Glutamatergic neuron (in vitro differentiated cells): ENCODE results near the gene NLRP12. TPM values are rescaled to one million over a fixed set of nuclear protein-coding genes. Genes with fewer than 3 reads are reported as not detected.
"Not testable (repeated sequence)": the region's sequence is repeated elsewhere in the genome, so short reads cannot be mapped to it uniquely, and the experiment has no call there.

Source experiments
- DNase-seq: peaks from one replicate; pipeline ENCODE4 v3.0.0; 2022
- H3K27ac Mint-ChIP-seq: one replicate; pipeline ENCODE4 v1.8.0; 2020; ENCODE audit warnings: mild to moderate bottlenecking, mixed read lengths, inconsistent platforms; ENCODE audit not compliant: unreplicated experiment
- H3K27me3 Mint-ChIP-seq: one replicate; pipeline ENCODE4 v1.8.0; 2020; ENCODE audit warnings: mild to moderate bottlenecking, moderate library complexity, mixed read lengths, inconsistent platforms; ENCODE audit not compliant: unreplicated experiment
- H3K36me3 Mint-ChIP-seq: one replicate; pipeline ENCODE4 v1.8.0; 2020; ENCODE audit warnings: mild to moderate bottlenecking, mixed read lengths, inconsistent platforms; ENCODE audit not compliant: unreplicated experiment
- H3K4me1 Mint-ChIP-seq: one replicate; pipeline ENCODE4 v1.8.0; 2020; ENCODE audit warnings: mild to moderate bottlenecking, low read depth, mixed read lengths, inconsistent platforms; ENCODE audit not compliant: unreplicated experiment
- H3K4me3 Mint-ChIP-seq: one replicate; pipeline ENCODE4 v1.8.0; 2020; ENCODE audit warnings: mild to moderate bottlenecking, mixed read lengths, inconsistent platforms; ENCODE audit not compliant: unreplicated experiment
- H3K9me3 Mint-ChIP-seq: one replicate; pipeline ENCODE4 v1.8.0; 2020; ENCODE audit warnings: mild to moderate bottlenecking, moderate library complexity, mixed read lengths, inconsistent platforms; ENCODE audit not compliant: unreplicated experiment
- CTCF ChIP-seq: fragments of 200-600 bp; sonication (generic); IDR thresholded peaks from one replicate; pipeline ENCODE4 v1.5.0; 2021; ENCODE audit not compliant: partially characterized antibody, unreplicated experiment
- long read RNA-seq: library from polyadenylated mRNA; unstranded; transcript quantifications from one replicate; pipeline ENCODE4 v2.0.0, GENCODE V29; 2020; ENCODE audit not compliant: unreplicated experiment
- total RNA-seq: library from RNA; stranded (reverse); fragmentation: NEBNext Ultra II Directional; extraction: Animal tissue kit (Norgen Biotek cat#: 25700); gene quantifications from one replicate; pipeline ENCODE4 v1.2.1, GENCODE V29; 2021; ENCODE audit not compliant: unreplicated experiment

The NLRP12 gene
- 0.12 TPM for total RNA-seq
- long read RNA-seq = 0 reads

- Mint-ChIP-seq H3K27ac (no peak within 1 kb of the TSS), H3K4me1 (peaks cover 8% of the 10 kb centered on the region), H3K9me3 (peaks cover 3% of the 10 kb centered on the region), H3K4me3 (no peak within 1 kb of the TSS), H3K36me3 (no peaks in the 10 kb centered on the region), H3K27me3 (peaks cover 2% of the 10 kb centered on the region)
- DNase-seq = no peak
- no peak for TF ChIP-seq CTCF
These were observed at the start of gene NLRP12 for GRCh38 chr19:53824134-53824611. Gene NLRP12 (minus strand): TSS chr19:53824314. CDS start chr19:53824174, 140 bp downstream.

- Mint-ChIP-seq H3K4me1 (peaks cover 7% of the 10 kb centered on the region), H3K27ac (no peak overlapping the region), H3K36me3 (peaks cover 7% of the 10 kb centered on the region), H3K9me3 (peaks cover 7% of the 10 kb centered on the region), H3K4me3 (no peak overlapping the region), H3K27me3 (peaks cover 7% of the 10 kb centered on the region)
- TF ChIP-seq CTCF = no peak
- DNase-seq = no peak
These were observed 48.6 kb upstream of the NLRP12 start for GRCh38 chr19:53872762-53873161.

GRCh38 chr19:53871454-53871853 is 47.3 kb upstream of the NLRP12 start:
- no peak for TF ChIP-seq CTCF
- Mint-ChIP-seq H3K27me3 (peaks cover 9% of the 10 kb centered on the region), H3K4me3 (peak overlapping the region; percentile 46), H3K27ac (no peak overlapping the region), H3K4me1 (peaks cover 3% of the 10 kb centered on the region), H3K36me3 (peaks cover 7% of the 10 kb centered on the region), H3K9me3 (peaks cover 12% of the 10 kb centered on the region)
- no peak for DNase-seq

- no peak for DNase-seq
- no peak for TF ChIP-seq CTCF
These were observed 46.4 kb upstream of the NLRP12 start for GRCh38 chr19:53870485-53870844.

GRCh38 chr19:53869805-53870484 is 45.8 kb upstream of the NLRP12 start:
- H3K27ac Mint-ChIP-seq, DNase-seq, H3K36me3 Mint-ChIP-seq, H3K4me1 Mint-ChIP-seq: not testable (repeated sequence)
- peaks cover 12% of the 10 kb centered on the region for H3K27me3 Mint-ChIP-seq
- peaks cover 15% of the 10 kb centered on the region for H3K9me3 Mint-ChIP-seq
- peak overlapping the region; percentile 88 for H3K4me3 Mint-ChIP-seq

More at GRCh38 chr19:53870485-53870844, 46.4 kb upstream of the NLRP12 start:
- peak overlapping the region; percentile 69 for H3K4me3 Mint-ChIP-seq
- H3K27me3 Mint-ChIP-seq = peaks cover 12% of the 10 kb centered on the region
- H3K36me3 Mint-ChIP-seq = peaks cover 7% of the 10 kb centered on the region
- peaks cover 3% of the 10 kb centered on the region for H3K4me1 Mint-ChIP-seq
- peaks cover 12% of the 10 kb centered on the region for H3K9me3 Mint-ChIP-seq
- no peak overlapping the region for H3K27ac Mint-ChIP-seq
